SJCRH30 (cell line): ENCODE measurements around the gene EN2. TPM values are rescaled to one million over a fixed set of nuclear protein-coding genes. Genes with fewer than 3 reads are reported as not detected.
A peak's percentile ranks its signal among the peaks of the same experiment; 100 is the strongest.

Source experiments
- DNase-seq, 2 experiments: peaks; one replicate each; pipeline ENCODE4 v3.0.0-alpha.2; 2015 to 2020
- H3K27ac ChIP-seq: fragments of 250-450 bp; sonication (Bioruptor Pico); 2 replicates; pipeline ENCODE4 v1.5.1; 2020; ENCODE audit warnings: mild to moderate bottlenecking, moderate library complexity
- H3K27me3 ChIP-seq: fragments of 250-450 bp; sonication (Bioruptor Pico); 2 replicates; pipeline ENCODE4 v1.5.1; 2020; ENCODE audit warnings: mild to moderate bottlenecking, moderate library complexity
- H3K36me3 ChIP-seq: fragments of 250-450 bp; sonication (Bioruptor Pico); 2 replicates; pipeline ENCODE4 v1.5.1; 2020; ENCODE audit warnings: mild to moderate bottlenecking, moderate library complexity
- H3K4me1 ChIP-seq: fragments of 250-450 bp; sonication (Bioruptor Pico); 2 replicates; pipeline ENCODE4 v1.5.1; 2020; ENCODE audit warnings: mild to moderate bottlenecking, moderate library complexity
- H3K4me3 ChIP-seq: fragments of 250-450 bp; sonication (Bioruptor Pico); 2 replicates; pipeline ENCODE4 v1.5.1; 2020; ENCODE audit warnings: mild to moderate bottlenecking, moderate library complexity
- H3K9me3 ChIP-seq: fragments of 250-450 bp; sonication (Bioruptor Pico); replicated peaks from 2 replicates; pipeline ENCODE4 v1.5.1; 2020; ENCODE audit warnings: mild to moderate bottlenecking, moderate library complexity
- total RNA-seq: library from RNA; depleted of rRNA; stranded (reverse); fragments of >200 nt; shearing (Covaris generic); gene quantifications from 2 replicates; pipeline ENCODE4 v1.2.3, GENCODE V29; 2014

Gene EN2
- total RNA-seq, 1 experiment from 2014 or later, result 0.61 TPM

- no peak overlapping the region for H3K27ac ChIP-seq
- no peaks in the 10 kb centered on the region for H3K9me3 ChIP-seq
- peaks cover 4% of the 10 kb centered on the region for H3K4me1 ChIP-seq
- H3K27me3 ChIP-seq, result peaks cover 40% of the 10 kb centered on the region
- no peaks in the 10 kb centered on the region for H3K36me3 ChIP-seq
- H3K4me3 ChIP-seq, result no peak overlapping the region
- DNase-seq, result no peak
Measured at GRCh38 chr7:155489158-155489840, 31.4 kb downstream of the EN2 start.

GRCh38 chr7:155489862-155490696 lies 32.1 kb downstream of the EN2 start:
- Histone ChIP-seq H3K27ac (no peak overlapping the region), H3K4me1 (no peaks in the 10 kb centered on the region), H3K27me3 (peaks cover 42% of the 10 kb centered on the region), H3K4me3 (peak overlapping the region; percentile 12; the same call in 1 of the 2 replicates), H3K36me3 (no peaks in the 10 kb centered on the region), H3K9me3 (no peaks in the 10 kb centered on the region)
- DNase-seq, result no peak

GRCh38 chr7:155490697-155491628 lies 33.0 kb downstream of the EN2 start:
- H3K4me1 ChIP-seq, result no peaks in the 10 kb centered on the region
- H3K4me3 ChIP-seq, result peak overlapping the region; percentile 12; the same call in 1 of the 2 replicates
- peaks cover 42% of the 10 kb centered on the region for H3K27me3 ChIP-seq

GRCh38 chr7:155491812-155492211 lies 33.9 kb downstream of the EN2 start:
- Histone ChIP-seq H3K27me3 (peaks cover 42% of the 10 kb centered on the region), H3K4me3 (no peak overlapping the region), H3K36me3 (no peaks in the 10 kb centered on the region), H3K4me1 (no peaks in the 10 kb centered on the region), H3K27ac (no peak overlapping the region), H3K9me3 (no peaks in the 10 kb centered on the region)
- no peak for DNase-seq

More at GRCh38 chr7:155490697-155491628, 33.0 kb downstream of the EN2 start:
- Histone ChIP-seq H3K36me3 (no peaks in the 10 kb centered on the region), H3K27ac (no peak overlapping the region), H3K9me3 (no peaks in the 10 kb centered on the region)
- no peak for DNase-seq

- no peak for DNase-seq
- Histone ChIP-seq H3K27ac (no peak overlapping the region), H3K27me3 (peaks cover 53% of the 10 kb centered on the region), H3K4me1 (no peaks in the 10 kb centered on the region), H3K4me3 (no peak overlapping the region), H3K36me3 (no peaks in the 10 kb centered on the region), H3K9me3 (no peaks in the 10 kb centered on the region)
Measured at GRCh38 chr7:155493744-155494538, 36.0 kb downstream of the EN2 start.

GRCh38 chr7:155494551-155494950 lies 36.6 kb downstream of the EN2 start:
- no peak for DNase-seq
- H3K36me3 ChIP-seq, result no peaks in the 10 kb centered on the region
- H3K9me3 ChIP-seq, result no peaks in the 10 kb centered on the region
- H3K4me1 ChIP-seq, result no peaks in the 10 kb centered on the region
- no peak overlapping the region for H3K27ac ChIP-seq
- H3K27me3 ChIP-seq, result peaks cover 53% of the 10 kb centered on the region
- no peak overlapping the region for H3K4me3 ChIP-seq

- H3K9me3 ChIP-seq, result no peaks in the 10 kb centered on the region
- H3K27ac ChIP-seq, result no peak overlapping the region
- DNase-seq, result peak in 1 of 2 experiments; percentile 21
- no peak overlapping the region for H3K4me3 ChIP-seq
- H3K27me3 ChIP-seq, result peaks cover 42% of the 10 kb centered on the region
- no peaks in the 10 kb centered on the region for H3K36me3 ChIP-seq
- H3K4me1 ChIP-seq, result no peaks in the 10 kb centered on the region
Measured at GRCh38 chr7:155495440-155496248, 37.7 kb downstream of the EN2 start.

- DNase-seq, result no peak
- Histone ChIP-seq H3K4me3 (no peak overlapping the region), H3K36me3 (no peaks in the 10 kb centered on the region), H3K27ac (no peak overlapping the region), H3K9me3 (no peaks in the 10 kb centered on the region), H3K4me1 (no peaks in the 10 kb centered on the region), H3K27me3 (peaks cover 38% of the 10 kb centered on the region)
Measured at GRCh38 chr7:155496267-155497005, 38.5 kb downstream of the EN2 start.

- no peak for DNase-seq
- Histone ChIP-seq H3K27ac (no peak overlapping the region), H3K36me3 (no peaks in the 10 kb centered on the region), H3K4me1 (no peaks in the 10 kb centered on the region), H3K9me3 (no peaks in the 10 kb centered on the region), H3K4me3 (no peak overlapping the region), H3K27me3 (peaks cover 29% of the 10 kb centered on the region)
Measured at GRCh38 chr7:155497149-155497901, 39.4 kb downstream of the EN2 start.

GRCh38 chr7:155505422-155505793 lies 47.5 kb downstream of the EN2 start:
- Histone ChIP-seq H3K9me3 (no peaks in the 10 kb centered on the region), H3K4me1 (no peaks in the 10 kb centered on the region), H3K36me3 (no peaks in the 10 kb centered on the region), H3K27me3 (peaks cover 19% of the 10 kb centered on the region), H3K27ac (no peak overlapping the region), H3K4me3 (no peak overlapping the region)
- no peak for DNase-seq

GRCh38 chr7:155506854-155507337 lies 49.0 kb downstream of the EN2 start:
- H3K4me3 ChIP-seq, result no peak overlapping the region
- peaks cover 19% of the 10 kb centered on the region for H3K27me3 ChIP-seq
- no peaks in the 10 kb centered on the region for H3K4me1 ChIP-seq
- no peak overlapping the region for H3K27ac ChIP-seq
- H3K9me3 ChIP-seq, result no peaks in the 10 kb centered on the region
- DNase-seq, result peak in 1 of 2 experiments; percentile 10
- no peaks in the 10 kb centered on the region for H3K36me3 ChIP-seq

GRCh38 chr7:155507576-155507975 lies 49.6 kb downstream of the EN2 start:
- H3K9me3 ChIP-seq, result no peaks in the 10 kb centered on the region
- no peaks in the 10 kb centered on the region for H3K36me3 ChIP-seq
- no peak overlapping the region for H3K27ac ChIP-seq
- peaks cover 19% of the 10 kb centered on the region for H3K27me3 ChIP-seq
- no peak for DNase-seq
- H3K4me3 ChIP-seq, result no peak overlapping the region
- H3K4me1 ChIP-seq, result no peaks in the 10 kb centered on the region
